B cell (primary cell): ENCODE measurements around the gene WWP2. TPM values are rescaled to one million over a fixed set of nuclear protein-coding genes. Genes with fewer than 3 reads are reported as not detected.

Source experiments
- ATAC-seq: fragments of 200-7000 bp; cut with Tn5 transposase; one replicate; pipeline ENCODE4 v1.10.0; 2021; ENCODE audit warnings: low read depth, mild to moderate bottlenecking, moderate number of reproducible peaks, moderate library complexity
- CTCF ChIA-PET: fragments of 350-600 bp; sonication (Branson Sonifier 250); formaldehyde crosslinking; loops from one replicate; lab custom pipeline; 2021; ENCODE audit warnings: antibody characterized with exemption, inconsistent platforms; lab: Charles Lee
- POLR2A ChIA-PET: fragments of 350-600 bp; sonication (Branson Sonifier 250); formaldehyde crosslinking; loops from one replicate; lab custom pipeline; 2021; ENCODE audit warnings: antibody characterized with exemption; lab: Charles Lee
- DNase-seq: peaks from one replicate; pipeline ENCODE4 v3.0.0; 2013
- H2AFZ ChIP-seq: 2 replicates; pipeline ENCODE4 v1.6.1; 2012; ENCODE audit warnings: mild to moderate bottlenecking, low read depth, low read length; ENCODE audit not compliant: insufficient read depth, poor library complexity, severe bottlenecking
- H3K27ac ChIP-seq, 2 donors: 1 replicate in 1 of 2; 2 replicates in 1 of 2; pipeline ENCODE4 v1.5.1; 2012 to 2013; ENCODE audit warnings: low read length in 2 of 2, mild to moderate bottlenecking in 2 of 2, moderate library complexity in 1 of 2
- H3K27me3 ChIP-seq, 4 experiments: fragments of 200-600 bp in 1 of 4; sonication (generic) in 1 of 4; replicated peaks in 1 of 4; 1 replicate in 2 of 4; 2 replicates in 2 of 4; pipeline versions ENCODE4 v1.6.1 to v1.7.0; 2013 to 2016; ENCODE audit warnings: low read length in 3 of 4, mild to moderate bottlenecking in 2 of 4, mixed read lengths in 1 of 4, moderate library complexity in 1 of 4; ENCODE audit not compliant: insufficient read depth in 4 of 4, control insufficient read depth in 3 of 4; ENCODE audit errors: control extremely low read depth in 1 of 4
- H3K36me3 ChIP-seq, 2 experiments: replicated peaks in 1 of 2; 1 replicate in 1 of 2; 2 replicates in 1 of 2; pipeline versions ENCODE4 v1.6.1 to v1.7.1; 2013; ENCODE audit warnings: low read length in 1 of 2; ENCODE audit not compliant: insufficient read depth in 2 of 2, control insufficient read depth in 1 of 2; ENCODE audit errors: control extremely low read depth in 1 of 2, extremely low read depth in 1 of 2
- H3K4me1 ChIP-seq, 2 donors: fragments of 200-600 bp in 1 of 2; sonication (generic) in 1 of 2; 1 replicate in 1 of 2; 2 replicates in 1 of 2; pipeline versions ENCODE4 v1.5.1 to v1.6.1; 2013 to 2017; ENCODE audit warnings: low read length in 2 of 2; ENCODE audit not compliant: control insufficient read depth in 2 of 2, insufficient read depth in 2 of 2
- H3K4me2 ChIP-seq: replicated peaks from 2 replicates; pipeline ENCODE3; 2012; ENCODE audit warnings: mild to moderate bottlenecking, low read depth, low read length; ENCODE audit not compliant: poor library complexity, severe bottlenecking
- H3K4me3 ChIP-seq, 5 experiments: fragments of 200-600 bp in 1 of 5; sonication (generic) in 1 of 5; 1 replicate in 3 of 5; 2 replicates in 2 of 5; pipeline versions ENCODE4 v1.5.1 to v1.7.0; 2011 to 2016; ENCODE audit warnings: low read length in 4 of 5, mild to moderate bottlenecking in 4 of 5, low read depth in 2 of 5, control low read depth in 1 of 5, moderate library complexity in 1 of 5; ENCODE audit not compliant: insufficient read depth in 1 of 5; ENCODE audit errors: control extremely low read depth in 1 of 5, extremely low read depth in 1 of 5
- H3K79me2 ChIP-seq: fragments of 200-600 bp; sonication (generic); one replicate; pipeline ENCODE4 v1.6.0; 2016; ENCODE audit warnings: low read length; ENCODE audit not compliant: control insufficient read depth, insufficient read depth
- H3K9ac ChIP-seq: fragments of 200-600 bp; sonication (generic); 2 replicates; pipeline ENCODE4 v1.6.1; 2017; ENCODE audit warnings: mild to moderate bottlenecking, low read length, moderate library complexity
- H3K9me3 ChIP-seq, 3 donors: one replicate each; pipeline versions ENCODE4 v1.6.1 to v1.7.1; 2013; ENCODE audit warnings: low read length in 2 of 3; ENCODE audit not compliant: control insufficient read depth in 2 of 3, insufficient read depth in 1 of 3; ENCODE audit errors: control extremely low read depth in 1 of 3
- H4K20me1 ChIP-seq: 2 replicates; pipeline ENCODE4 v1.6.0; 2012; ENCODE audit warnings: mild to moderate bottlenecking, low read length; ENCODE audit not compliant: insufficient read depth, control insufficient read depth, poor library complexity, severe bottlenecking
- H3K27ac Mint-ChIP-seq: one replicate; pipeline ENCODE4 v1.8.0; 2021; ENCODE audit warnings: mixed read lengths
- H3K27me3 Mint-ChIP-seq: one replicate; pipeline ENCODE4 v1.8.0; 2021; ENCODE audit warnings: mixed read lengths
- H3K4me1 Mint-ChIP-seq: one replicate; pipeline ENCODE4 v1.8.0; 2021; ENCODE audit warnings: mixed read lengths
- H3K4me3 Mint-ChIP-seq: one replicate; pipeline ENCODE4 v1.8.0; 2021; ENCODE audit warnings: mixed read lengths
- H3K9me3 Mint-ChIP-seq: one replicate; pipeline ENCODE4 v1.8.0; 2022; ENCODE audit warnings: mixed read lengths; ENCODE audit not compliant: insufficient read depth
- CTCF ChIP-seq: fragments of 200-600 bp; IDR thresholded peaks from one replicate; pipeline ENCODE4 v1.8.0; 2022; ENCODE audit warnings: antibody characterized with exemption, mild to moderate bottlenecking
- EZH2 ChIP-seq: IDR thresholded peaks from 2 replicates; pipeline ENCODE4 v1.6.1; 2012; ENCODE audit warnings: borderline replicate concordance, low read depth, mild to moderate bottlenecking, moderate library complexity, low read length; ENCODE audit not compliant: insufficient read depth, poor library complexity, severe bottlenecking
- WGBS: methylation state at CpG from one replicate; pipeline ENCODE4 v1.1.5; 2013; ENCODE audit warnings: missing lambda C conversion rate; ENCODE audit not compliant: insufficient coverage; 5-methylcytosine and 5-hydroxymethylcytosine counted together
- intact Hi-C: fragments of 100-400 bp; cut with micrococcal nuclease; formaldehyde crosslinking; loops from one replicate; pipeline ENCODE4 v1.10.0; 2022
- polyA plus RNA-seq: library from polyadenylated mRNA; depleted of rRNA; stranded (reverse); fragments of >200 nt; gene quantifications from 2 replicates; pipeline ENCODE4 v1.2.3, GENCODE V29; 2012
- total RNA-seq, 2 donors: library from RNA; stranded (reverse); fragments of 120-200 nt in 1 of 2; gene quantifications; 1 replicate in 1 of 2; 2 replicates in 1 of 2; pipeline versions ENCODE4 v1.2.3 to v1.2.4, GENCODE V29; 2013 to 2022

The WWP2 gene
- total and polyA plus RNA-seq, 2 donors (not counting 1 experiment from before 2014, with no cell fraction given) = 33.4 to 105 TPM

- WGBS = 96% methylated on average over 3 of the region's 6 CpGs
- Histone ChIP-seq H3K27me3 (no peaks in the 10 kb centered on the region), H4K20me1 (peaks cover 31% of the 10 kb centered on the region), H3K79me2 (peaks cover 100% of the 10 kb centered on the region), H3K4me3 (no peak overlapping the region), H3K4me1 (peaks cover 26 to 32% of the 10 kb centered on the region in 2 donors), H3K9me3 (no peaks in the 10 kb centered on the region), H2AFZ (no peak overlapping the region), H3K9ac (no peak overlapping the region), H3K36me3 (no peaks in the 10 kb centered on the region), H3K4me2 (no peak overlapping the region), H3K27ac (no peak overlapping the region)
- no peak for ATAC-seq
- no peaks in the 10 kb centered on the region for H3K27me3 Mint-ChIP-seq
- ChIA-PET POLR2A (no interaction called here), CTCF (interaction anchor here (1.0 to 1.3 kb wide), 2 partner anchors 14 to 60 kb away, joined by 3 to 4 read pairs; partner anchors contain the start of gene NOB1)
- TF ChIP-seq EZH2 (no peak), CTCF (no peak)
- H3K27ac Mint-ChIP-seq = no peak overlapping the region
- no peak for DNase-seq
- H3K4me1 Mint-ChIP-seq = peaks cover 58% of the 10 kb centered on the region
- intact Hi-C loops = no loop called here
- H3K4me3 Mint-ChIP-seq = no peak overlapping the region
- H3K9me3 Mint-ChIP-seq = no peaks in the 10 kb centered on the region
These were observed 6.5 kb downstream of the WWP2 start for GRCh38 chr16:69768666-69769065.

DNA sequence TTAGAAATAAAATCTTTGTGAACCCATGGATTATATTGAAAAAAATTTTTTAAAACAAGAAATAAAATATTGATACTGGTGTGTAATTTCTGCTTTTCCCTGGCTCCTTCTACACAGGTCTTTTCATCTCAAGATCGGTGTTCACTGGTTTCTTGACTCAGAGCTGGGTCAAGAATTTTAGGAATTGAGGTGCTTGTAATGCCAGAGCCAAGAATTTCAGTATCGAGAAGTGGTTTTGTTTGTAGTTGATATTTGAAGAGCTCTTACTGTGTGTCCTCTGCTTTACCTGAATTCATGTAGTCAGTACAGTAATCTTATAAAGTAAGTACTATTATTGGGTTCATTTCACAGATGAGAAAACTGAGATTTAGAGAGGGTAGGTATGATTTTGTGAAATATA lies 7.3 kb downstream of the WWP2 start:
- Mint-ChIP-seq H3K27me3 (no peaks in the 10 kb centered on the region), H3K4me3 (no peak overlapping the region), H3K27ac (no peak overlapping the region), H3K9me3 (no peaks in the 10 kb centered on the region), H3K4me1 (peaks cover 62% of the 10 kb centered on the region)
- H3K4me3 ChIP-seq = no peak overlapping the region
- no CpG with 5 or more reads among the region's 2 CpGs for WGBS
- H3K36me3 ChIP-seq = peaks cover 0 to 2% of the 10 kb centered on the region in 2 experiments
- H3K4me1 ChIP-seq = peaks cover 27 to 38% of the 10 kb centered on the region in 2 donors
- H3K9me3 ChIP-seq = peaks cover 0 to 4% (median 0%) of the 10 kb centered on the region in 3 donors
- no peak overlapping the region for H3K9ac ChIP-seq
- ChIA-PET CTCF (interaction anchor here (0.6 to 1.3 kb wide), 3 partner anchors 15 to 60 kb away, joined by 3 to 4 read pairs (median 3); partner anchors contain the start of gene NOB1), POLR2A (interaction anchor here (0.8 kb wide), 1 partner anchor 385 kb away, joined by 6 read pairs; no protein-coding TSS in a partner anchor)
- H3K79me2 ChIP-seq = peaks cover 100% of the 10 kb centered on the region
- H2AFZ ChIP-seq = no peak overlapping the region
- no peaks in the 10 kb centered on the region for H3K27me3 ChIP-seq
- intact Hi-C loops = no loop called here
- DNase-seq (no peak), ATAC-seq (no peak)
- no peak overlapping the region for H3K27ac ChIP-seq
- TF ChIP-seq EZH2 (no peak), CTCF (no peak)
- no peak overlapping the region for H3K4me2 ChIP-seq
- H4K20me1 ChIP-seq = peaks cover 32% of the 10 kb centered on the region
